ENCODE measurements around the gene DUSP15. TPM values are rescaled to one million over a fixed set of nuclear protein-coding genes. Genes with fewer than 3 reads are reported as not detected.

DUSP15 gene
- polyA plus RNA-seq, 10 donors, result 1.2 to 3.4 (median 2.2) TPM

DNA sequence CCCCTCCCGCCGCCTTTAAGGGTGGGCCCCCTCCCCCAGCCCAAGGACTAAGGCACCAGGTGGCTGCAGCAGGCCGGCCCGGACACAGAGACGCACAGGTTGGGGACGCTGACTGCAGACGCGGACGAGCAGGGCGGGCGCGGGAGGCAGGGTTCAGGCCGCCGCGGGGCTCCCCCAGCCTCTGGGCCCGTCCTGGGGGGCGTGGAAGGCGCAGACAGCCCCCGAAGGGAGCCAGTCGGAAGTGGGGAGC lies 9.3 kb downstream of the DUSP15 start:
- no peak for DNase-seq

- DNase-seq, result peak in 1 of 3 donors; percentile 37
Observed at GRCh38 chr20:31860390-31861134, 9.8 kb downstream of the DUSP15 start.

DNA sequence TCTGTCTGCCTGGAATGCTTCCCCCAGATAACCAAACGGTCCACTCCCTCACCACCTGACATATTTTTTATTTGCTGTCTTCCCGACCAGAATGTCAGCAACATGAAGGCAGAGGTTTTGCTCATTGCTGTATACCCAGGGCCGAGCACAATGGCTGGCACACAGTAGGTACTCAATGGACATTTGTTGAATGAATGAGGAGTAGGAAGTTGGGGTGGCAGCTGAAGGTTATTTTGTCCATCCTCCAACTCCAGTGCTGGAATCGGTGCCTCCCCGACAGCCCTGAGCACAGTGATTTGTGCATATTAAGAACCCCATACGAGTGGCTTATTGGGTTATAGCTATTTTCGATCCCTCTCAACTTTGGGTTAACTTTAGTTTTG lies 10.3 kb downstream of the DUSP15 start:
- no peak for DNase-seq

GRCh38 chr20:31859266-31859997 lies 10.9 kb downstream of the DUSP15 start:
- no peak for DNase-seq

GRCh38 chr20:31858760-31859083 lies 11.6 kb downstream of the DUSP15 start:
- DNase-seq, result no peak

DNA sequence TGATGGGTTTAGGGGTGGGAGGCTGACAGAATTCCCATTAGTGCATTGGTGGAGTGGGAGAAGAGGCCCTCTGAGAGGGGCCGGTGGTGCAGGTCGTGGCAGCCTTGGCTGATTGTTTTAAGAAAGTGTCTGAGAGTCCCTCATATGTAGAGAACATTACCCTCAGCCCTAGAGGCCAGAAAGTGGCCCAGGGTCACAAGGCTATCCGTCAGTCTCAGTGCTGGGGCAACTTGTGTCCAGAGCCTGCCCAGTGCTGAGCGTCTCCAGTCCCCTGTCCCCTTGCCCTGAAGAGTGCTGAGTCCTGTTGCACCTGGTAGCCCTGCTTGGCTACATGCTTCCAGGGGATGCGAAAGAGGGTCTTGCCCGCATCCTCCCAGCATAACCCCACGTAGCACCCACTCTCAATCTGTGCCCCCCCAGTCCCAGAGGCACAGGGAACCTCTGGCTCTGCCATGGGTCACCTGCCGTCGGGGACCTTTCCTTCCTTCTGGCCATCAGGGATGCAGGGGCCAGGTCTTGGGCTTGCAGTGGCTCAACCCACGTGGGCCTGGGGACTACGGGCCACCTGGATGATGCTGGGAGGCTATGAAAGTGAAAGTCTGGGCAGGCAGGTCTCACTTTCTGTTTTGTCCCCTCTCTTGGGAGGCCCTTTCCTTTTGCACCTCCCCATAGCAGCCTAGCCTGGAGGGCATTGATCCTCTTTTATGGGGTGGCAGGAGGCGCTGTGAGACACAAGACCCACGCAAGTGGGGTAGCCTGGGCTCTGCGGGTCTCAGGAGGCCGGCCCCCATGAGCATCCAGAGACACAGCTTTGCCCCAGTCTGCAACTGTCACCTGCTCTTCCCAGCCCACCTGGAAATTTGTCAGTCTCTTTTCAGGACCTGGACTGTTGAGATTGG lies 12.2 kb downstream of the DUSP15 start:
- no peak for DNase-seq

DNA sequence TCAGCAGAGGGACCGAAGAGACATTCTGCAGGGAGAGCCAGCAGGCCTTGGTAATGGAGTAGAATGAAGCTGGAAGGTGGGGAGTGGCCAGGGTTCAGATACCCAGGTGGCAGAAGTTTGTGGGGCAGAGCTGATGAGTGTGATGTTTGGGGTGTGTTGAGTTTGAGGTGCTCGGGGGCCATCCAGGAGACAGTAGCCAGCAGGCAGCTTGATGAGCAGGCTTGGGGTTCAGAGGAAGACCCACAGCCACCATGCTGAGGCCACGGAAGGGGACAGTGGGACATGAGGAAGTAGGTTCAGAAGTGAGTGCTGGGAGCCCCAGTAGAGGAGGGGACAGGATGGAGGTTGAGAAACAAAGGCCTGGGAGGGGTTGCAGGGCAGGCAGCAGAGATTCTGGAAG lies 13.8 kb downstream of the DUSP15 start:
- no peak for DNase-seq

GRCh38 chr20:31853481-31853880 lies 16.8 kb downstream of the DUSP15 start:
- no peak for DNase-seq

GRCh38 chr20:31851240-31851955 lies 18.9 kb downstream of the DUSP15 start:
- no peak for DNase-seq

- no peak for DNase-seq
Observed at GRCh38 chr20:31849306-31849930, 20.9 kb downstream of the DUSP15 start.

DNA sequence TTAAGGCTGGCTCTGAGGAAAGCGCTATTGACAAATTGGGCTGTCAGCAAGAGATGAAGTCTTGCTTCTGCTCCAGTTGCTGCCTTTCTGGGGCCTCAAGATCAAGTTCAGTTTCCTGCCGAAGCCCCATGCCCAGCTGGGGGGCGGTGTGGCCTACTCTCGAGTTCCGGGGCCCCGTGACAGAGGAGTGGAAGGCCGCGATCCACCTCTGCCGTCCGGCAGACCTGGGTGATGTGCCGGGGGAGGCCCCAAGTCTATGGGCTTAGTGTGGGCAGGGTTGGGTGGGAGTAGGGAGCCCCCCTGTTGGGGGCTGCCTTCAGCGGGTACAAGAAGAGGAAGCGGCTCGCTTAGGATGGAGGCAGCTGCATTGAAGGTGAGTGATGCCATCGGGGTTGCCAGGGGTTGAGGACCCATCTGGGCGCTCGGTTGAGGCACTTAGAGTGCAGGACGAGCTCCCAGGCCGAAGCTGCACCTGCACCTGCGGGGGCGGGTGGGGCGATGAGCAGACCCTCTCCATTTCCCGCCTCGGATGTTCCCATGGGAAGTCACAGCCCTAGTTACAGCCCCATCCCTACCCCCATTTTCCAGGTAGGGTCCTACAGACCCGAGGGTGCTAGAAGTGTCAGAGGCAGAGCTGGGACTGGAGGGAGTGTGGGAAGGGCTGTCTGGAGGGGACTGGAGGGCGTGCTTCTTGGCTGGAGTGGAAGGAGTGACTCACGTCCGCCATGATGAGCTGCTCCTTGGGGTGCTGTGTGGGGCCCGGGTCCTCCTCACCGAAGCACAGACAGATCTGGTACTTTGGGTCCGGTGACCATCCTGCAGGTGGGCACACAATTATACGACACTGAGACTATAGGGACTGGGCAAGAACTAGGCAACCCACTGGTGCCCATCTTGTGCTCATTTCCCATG lies 22.0 kb downstream of the DUSP15 start:
- no peak for DNase-seq

GRCh38 chr20:31846793-31847138 lies 23.6 kb downstream of the DUSP15 start:
- DNase-seq, result no peak

DNA sequence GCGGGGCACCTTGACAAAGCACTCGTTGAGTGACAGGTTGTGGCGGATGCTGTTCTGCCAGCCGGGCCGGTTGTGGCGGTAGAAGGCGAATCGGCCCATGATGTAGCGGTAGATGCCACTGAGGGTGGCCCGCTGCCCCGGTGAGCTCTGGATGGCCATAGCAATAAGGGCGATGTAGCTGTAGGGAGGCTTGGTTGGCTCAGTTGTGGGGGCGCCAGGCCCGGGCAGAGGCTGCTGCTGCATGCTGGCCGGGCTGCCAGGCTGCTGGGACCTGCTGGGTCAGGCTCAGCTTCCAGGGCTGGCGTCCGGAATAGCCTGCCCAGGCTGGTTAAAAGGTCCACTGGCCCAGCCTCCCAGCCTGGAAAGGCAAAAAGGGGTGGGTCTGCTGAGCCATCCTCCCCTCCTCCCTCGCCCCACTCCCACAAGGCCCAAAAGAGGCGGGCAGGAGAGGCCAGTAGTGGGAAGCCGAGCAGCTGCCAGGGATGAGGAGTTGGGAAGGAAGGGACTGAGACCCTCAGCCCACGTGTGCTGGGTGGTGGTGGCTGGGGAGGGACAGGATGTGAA lies 24.9 kb downstream of the DUSP15 start, which contains the start of gene FOXS1:
FOXS1 (minus strand) TSS at position 305 of the 564 bp plus-strand sequence; CDS start at position 243, 62 bp downstream.
- peak in 2 of 3 donors; percentile 22 to 82 for DNase-seq

- DNase-seq, result no peak
Observed at GRCh38 chr20:31844737-31845299, 25.5 kb downstream of the DUSP15 start.

DNA sequence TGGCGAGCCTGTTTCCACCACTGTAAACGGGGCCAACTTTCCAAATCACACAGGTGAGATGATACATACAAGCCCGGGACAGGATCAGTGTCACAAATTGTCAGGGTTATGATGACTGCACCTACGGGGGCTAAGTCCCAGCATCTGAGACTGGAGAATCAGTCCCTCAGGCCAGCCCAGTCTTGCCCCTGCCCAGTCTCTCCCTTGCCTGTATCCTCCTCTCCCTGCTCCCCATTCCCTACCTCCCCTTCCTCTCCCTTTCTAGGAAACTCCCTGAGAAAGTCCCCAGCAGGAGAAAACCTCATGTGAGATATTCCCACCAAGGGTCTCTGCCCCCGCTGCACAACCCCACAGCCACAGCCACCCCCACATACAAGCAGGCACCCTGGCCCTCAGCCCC lies 26.4 kb downstream of the DUSP15 start:
- DNase-seq, result no peak

- no peak for DNase-seq
Observed at GRCh38 chr20:31843288-31843687, 27.0 kb downstream of the DUSP15 start.

DNA sequence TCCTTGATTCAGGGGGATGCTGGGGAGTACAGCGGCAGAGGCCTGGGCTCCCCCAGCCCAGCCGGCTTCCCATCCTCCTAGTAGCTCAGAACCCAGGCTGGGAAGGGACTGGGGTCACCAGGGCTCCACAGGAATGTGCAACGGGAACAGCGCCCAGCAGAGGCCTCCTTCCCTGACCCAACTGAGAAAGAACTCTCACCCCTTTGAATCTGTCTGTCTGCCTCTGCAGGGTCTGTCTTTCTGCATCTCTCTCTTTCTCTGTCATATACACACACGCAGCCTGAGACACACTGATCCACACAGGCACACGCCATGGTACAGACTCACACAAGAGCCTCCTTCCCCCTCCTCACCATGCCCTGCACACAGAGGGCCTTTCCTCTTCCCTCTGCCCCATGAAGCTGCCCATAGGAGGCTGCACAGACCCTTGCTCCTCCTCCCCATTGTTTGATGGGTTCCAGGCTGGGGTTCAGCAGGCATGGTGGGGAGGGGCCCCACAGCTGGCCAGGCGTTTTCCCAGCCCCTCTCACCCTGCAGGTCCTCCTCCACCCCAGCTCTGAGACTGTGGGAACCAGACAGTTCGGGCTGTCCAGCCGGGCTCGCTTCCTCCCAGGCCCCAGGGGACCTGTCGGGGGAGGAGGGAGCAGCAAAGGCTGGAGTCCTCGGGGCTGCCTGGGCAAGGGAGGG lies 27.7 kb downstream of the DUSP15 start:
- peak in 1 of 3 donors; percentile 75 for DNase-seq

DNA sequence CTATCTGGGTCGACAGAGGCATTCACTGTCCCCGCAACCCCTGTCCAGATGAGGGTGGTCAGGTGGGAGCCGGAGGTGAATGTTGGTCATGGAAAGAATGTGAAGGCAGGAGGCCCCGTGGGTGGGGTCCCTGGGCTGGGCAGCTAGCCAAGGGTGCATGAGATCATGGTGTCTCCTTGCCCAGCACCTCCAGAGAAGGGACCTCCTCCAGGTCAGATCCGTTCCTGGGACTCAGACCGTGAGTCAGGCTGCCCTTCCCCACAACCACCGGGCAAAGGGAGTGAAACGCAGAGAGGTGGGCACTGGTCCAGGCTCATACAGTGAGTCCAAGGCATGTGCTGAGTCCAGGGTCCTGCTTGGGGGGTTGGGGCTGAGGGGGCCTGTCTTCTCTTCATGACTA lies 28.4 kb downstream of the DUSP15 start:
- DNase-seq, result no peak
